CD14-positive monocyte (primary cell): Measurements from ENCODE around the gene FCGBP. TPM values are rescaled to one million over a fixed set of nuclear protein-coding genes. Genes with fewer than 3 reads are reported as not detected.

ENCODE experiments used
- DNase-seq, 3 donors: peaks; one replicate each; pipeline ENCODE4 v3.0.0-alpha.2; 2011 to 2022
- H2AFZ ChIP-seq: 2 replicates; pipeline ENCODE4 v1.6.0; 2012; ENCODE audit warnings: mild to moderate bottlenecking, low read depth, low read length, inconsistent platforms; ENCODE audit not compliant: insufficient read depth, poor library complexity, severe bottlenecking
- H3K27ac ChIP-seq, 2 donors: 1 replicate in 1 of 2; 2 replicates in 1 of 2; pipeline ENCODE4 v1.5.1; 2012 to 2013; ENCODE audit warnings: low read length in 2 of 2, control low read depth in 1 of 2, inconsistent platforms in 1 of 2, low read depth in 1 of 2, mild to moderate bottlenecking in 1 of 2
- H3K27me3 ChIP-seq, 2 donors: one replicate each; pipeline versions ENCODE4 v1.6.0 to v1.6.1; 2011 to 2013; ENCODE audit warnings: low read length in 2 of 2; ENCODE audit not compliant: control insufficient read depth in 2 of 2, insufficient read depth in 2 of 2
- H3K36me3 ChIP-seq, 2 donors: replicated peaks in 1 of 2; 1 replicate in 1 of 2; 2 replicates in 1 of 2; pipeline versions ENCODE4 v1.5.1 to v1.6.1; 2012 to 2013; ENCODE audit warnings: low read length in 2 of 2, control low read depth in 1 of 2, inconsistent platforms in 1 of 2, mild to moderate bottlenecking in 1 of 2; ENCODE audit not compliant: insufficient read depth in 2 of 2, control insufficient read depth in 1 of 2
- H3K4me1 ChIP-seq, 2 donors: 1 replicate in 1 of 2; 2 replicates in 1 of 2; pipeline versions ENCODE4 v1.5.1 to v1.6.1; 2012 to 2013; ENCODE audit warnings: low read length in 2 of 2, control low read depth in 1 of 2, inconsistent platforms in 1 of 2, mild to moderate bottlenecking in 1 of 2, moderate library complexity in 1 of 2; ENCODE audit not compliant: insufficient read depth in 2 of 2, control insufficient read depth in 1 of 2
- H3K4me2 ChIP-seq: replicated peaks from 2 replicates; pipeline ENCODE3; 2012; ENCODE audit warnings: low read length, moderate library complexity, mild to moderate bottlenecking; ENCODE audit not compliant: poor library complexity, severe bottlenecking; ENCODE audit errors: extremely low read depth
- H3K4me3 ChIP-seq, 3 experiments: fragments of 200-600 bp in 1 of 3; sonication (generic) in 1 of 3; replicated peaks in 1 of 3; 1 replicate in 2 of 3; 2 replicates in 1 of 3; pipeline ENCODE4 v1.5.1; 2011 to 2013; ENCODE audit warnings: low read length in 3 of 3, mild to moderate bottlenecking in 3 of 3, control low read depth in 2 of 3, low read depth in 2 of 3, inconsistent platforms in 1 of 3, moderate library complexity in 1 of 3
- H3K79me2 ChIP-seq: 2 replicates; pipeline ENCODE4 v1.6.0; 2012; ENCODE audit warnings: mild to moderate bottlenecking, control low read depth, inconsistent platforms, low read length, moderate library complexity; ENCODE audit not compliant: insufficient read depth
- H3K9ac ChIP-seq: 2 replicates; pipeline ENCODE4 v1.6.0; 2017; ENCODE audit warnings: low read length, mild to moderate bottlenecking; ENCODE audit not compliant: insufficient read depth, poor library complexity, severe bottlenecking
- H3K9me3 ChIP-seq, 2 donors: replicated peaks in 1 of 2; 1 replicate in 1 of 2; 2 replicates in 1 of 2; pipeline versions ENCODE4 v1.5.1 to v1.6.1; 2012 to 2013; ENCODE audit warnings: low read length in 2 of 2, control low read depth in 1 of 2; ENCODE audit not compliant: control insufficient read depth in 1 of 2, insufficient read depth in 1 of 2
- H4K20me1 ChIP-seq: 2 replicates; pipeline ENCODE4 v1.6.0; 2012; ENCODE audit warnings: mild to moderate bottlenecking, low read length, control low read depth, moderate library complexity; ENCODE audit not compliant: insufficient read depth
- H3K27ac Mint-ChIP-seq, 7 donors: one replicate each; pipeline ENCODE4 v1.8.0; 2020; ENCODE audit warnings: mild to moderate bottlenecking in 7 of 7, mixed read lengths in 7 of 7, moderate library complexity in 6 of 7, inconsistent platforms in 2 of 7
- H3K27me3 Mint-ChIP-seq, 3 donors: one replicate each; pipeline ENCODE4 v1.8.0; 2021 to 2022; ENCODE audit warnings: low read depth in 3 of 3, mild to moderate bottlenecking in 3 of 3, mixed read lengths in 3 of 3, moderate library complexity in 3 of 3, inconsistent platforms in 1 of 3
- H3K36me3 Mint-ChIP-seq, 2 donors: one replicate each; pipeline ENCODE4 v1.8.0; 2020; ENCODE audit warnings: mixed read lengths in 2 of 2, inconsistent platforms in 1 of 2, mild to moderate bottlenecking in 1 of 2
- H3K4me1 Mint-ChIP-seq: one replicate; pipeline ENCODE4 v1.8.0; 2020; ENCODE audit warnings: mild to moderate bottlenecking, mixed read lengths
- H3K4me3 Mint-ChIP-seq, 2 donors: one replicate each; pipeline ENCODE4 v1.8.0; 2020; ENCODE audit warnings: mild to moderate bottlenecking in 2 of 2, mixed read lengths in 2 of 2, moderate library complexity in 1 of 2
- H3K9me3 Mint-ChIP-seq, 7 donors: one replicate each; pipeline ENCODE4 v1.8.0; 2020 to 2022; ENCODE audit warnings: mixed read lengths in 7 of 7, mild to moderate bottlenecking in 6 of 7, moderate library complexity in 6 of 7, inconsistent platforms in 2 of 7
- WGBS: methylation state at CpG from one replicate; pipeline ENCODE4 v1.1.5; 2013; ENCODE audit warnings: missing lambda C conversion rate; ENCODE audit not compliant: insufficient coverage; 5-methylcytosine and 5-hydroxymethylcytosine counted together
- intact Hi-C, 2 donors: fragments of 100-400 bp; cut with micrococcal nuclease; formaldehyde crosslinking; loops; one replicate each; pipeline versions ENCODE4 v1.15.0 to v1.15.1; 2023
- polyA plus RNA-seq, 3 donors: library from polyadenylated mRNA; depleted of rRNA in 1 of 3; unstranded in 2 of 3; stranded (reverse) in 1 of 3; fragments of 300-500 nt in 2 of 3; fragments of >200 nt in 1 of 3; fragmentation: Illumina TruSeq in 2 of 3; gene quantifications; 1 replicate in 2 of 3; 2 replicates in 1 of 3; pipeline ENCODE4 v1.2.3, GENCODE V29; 2012 to 2021
- TF ChIP-seq, protein P1 (sequence below): fragments of 200-600 bp; IDR thresholded peaks from one replicate; pipeline ENCODE4 v1.8.0; 2022; ENCODE audit warnings: antibody characterized with exemption, mild to moderate bottlenecking

The FCGBP gene
- polyA plus RNA-seq, 3 donors = 0.07 to 0.29 TPM; not detected in 1

DNA sequence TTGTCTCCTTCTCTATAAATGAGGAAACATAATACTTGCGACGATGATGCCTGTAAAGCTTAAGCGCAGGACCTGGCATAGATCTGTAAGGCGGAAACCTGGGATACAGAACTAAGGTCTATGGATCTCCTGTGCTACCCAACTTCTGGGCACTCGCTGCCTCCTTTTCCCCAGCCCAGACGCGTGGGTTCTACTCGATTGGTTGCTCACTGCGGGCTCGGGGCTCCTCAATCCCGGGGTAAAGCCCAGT is 35.9 kb upstream of the FCGBP start:
- Mint-ChIP-seq H3K4me3 (peak overlapping the region; percentile 96 to 98), H3K9me3 (peaks cover 0 to 7% (median 2%) of the 10 kb centered on the region in 7 donors), H3K27ac (peak overlapping the region; percentile 86 to 99 (median 92)), H3K36me3 (peaks cover 31 to 32% of the 10 kb centered on the region in 2 donors), H3K4me1 (peaks cover 26% of the 10 kb centered on the region), H3K27me3 (peaks cover 44 to 52% (median 46%) of the 10 kb centered on the region in 3 donors)
- Histone ChIP-seq H3K27me3 (peaks cover 9 to 44% of the 10 kb centered on the region in 2 donors), H4K20me1 (no peaks in the 10 kb centered on the region), H2AFZ (peak overlapping the region; percentile 95), H3K4me3 (peak overlapping the region; percentile 33 to 90 (median 81)), H3K9me3 (no peaks in the 10 kb centered on the region), H3K36me3 (peaks cover 30 to 31% of the 10 kb centered on the region in 2 donors), H3K27ac (peak overlapping the region; percentile 26 to 93), H3K4me1 (peaks cover 19 to 21% of the 10 kb centered on the region in 2 donors), H3K79me2 (peaks cover 14% of the 10 kb centered on the region), H3K9ac (peak overlapping the region; percentile 77), H3K4me2 (peak overlapping the region; percentile 96)
- WGBS = 4% methylated on average over 9 of the region's 11 CpGs
- intact Hi-C loops = no loop called here
- TF ChIP-seq, protein P1, sequence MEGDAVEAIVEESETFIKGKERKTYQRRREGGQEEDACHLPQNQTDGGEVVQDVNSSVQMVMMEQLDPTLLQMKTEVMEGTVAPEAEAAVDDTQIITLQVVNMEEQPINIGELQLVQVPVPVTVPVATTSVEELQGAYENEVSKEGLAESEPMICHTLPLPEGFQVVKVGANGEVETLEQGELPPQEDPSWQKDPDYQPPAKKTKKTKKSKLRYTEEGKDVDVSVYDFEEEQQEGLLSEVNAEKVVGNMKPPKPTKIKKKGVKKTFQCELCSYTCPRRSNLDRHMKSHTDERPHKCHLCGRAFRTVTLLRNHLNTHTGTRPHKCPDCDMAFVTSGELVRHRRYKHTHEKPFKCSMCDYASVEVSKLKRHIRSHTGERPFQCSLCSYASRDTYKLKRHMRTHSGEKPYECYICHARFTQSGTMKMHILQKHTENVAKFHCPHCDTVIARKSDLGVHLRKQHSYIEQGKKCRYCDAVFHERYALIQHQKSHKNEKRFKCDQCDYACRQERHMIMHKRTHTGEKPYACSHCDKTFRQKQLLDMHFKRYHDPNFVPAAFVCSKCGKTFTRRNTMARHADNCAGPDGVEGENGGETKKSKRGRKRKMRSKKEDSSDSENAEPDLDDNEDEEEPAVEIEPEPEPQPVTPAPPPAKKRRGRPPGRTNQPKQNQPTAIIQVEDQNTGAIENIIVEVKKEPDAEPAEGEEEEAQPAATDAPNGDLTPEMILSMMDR = no peak
- peak in 1 of 3 donors; percentile 19 for DNase-seq

DNA sequence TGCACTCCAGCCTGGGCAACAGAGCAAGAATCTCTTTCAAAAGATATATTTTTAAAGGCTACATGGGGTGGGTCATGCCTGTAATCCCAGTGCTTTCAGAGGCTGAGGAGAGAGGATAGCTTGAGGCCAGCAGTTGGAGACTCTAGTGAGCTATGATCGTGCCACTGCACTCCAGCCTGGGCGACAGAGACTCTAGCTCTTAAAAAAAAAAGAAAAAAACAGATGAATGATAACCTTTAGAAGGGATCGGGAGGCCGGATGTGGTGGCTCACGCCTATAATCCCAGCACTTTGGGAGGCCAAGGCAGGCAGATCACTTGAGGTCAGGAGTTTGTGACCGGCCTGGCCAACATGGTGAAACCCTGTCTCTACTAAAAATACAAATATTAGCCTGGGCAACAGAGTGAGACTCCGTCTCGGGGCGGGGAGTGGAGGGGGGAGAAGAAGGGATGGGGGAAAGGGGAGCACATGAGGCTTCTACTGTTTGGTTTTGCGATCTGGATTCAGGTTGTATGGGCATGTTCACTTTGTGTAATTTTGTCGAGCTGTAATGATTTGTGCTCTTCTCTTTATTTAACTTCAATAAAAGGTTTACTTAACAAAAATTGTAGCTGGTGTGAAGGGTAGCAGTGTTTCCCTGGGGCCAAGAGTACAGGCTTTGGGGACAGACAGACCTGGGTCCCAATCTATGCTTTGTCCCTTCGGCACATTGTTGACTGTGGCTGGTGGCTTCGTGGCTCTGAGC is 35.4 kb upstream of the FCGBP start:
- Mint-ChIP-seq H3K27me3 (peaks cover 49 to 57% (median 51%) of the 10 kb centered on the region in 3 donors), H3K9me3 (peaks cover 0 to 7% (median 2%) of the 10 kb centered on the region in 7 donors), H3K4me1 (peaks cover 26% of the 10 kb centered on the region), H3K27ac (peak overlapping the region in 6 of 7 donors; percentile 0 to 99 (median 94)), H3K36me3 (peaks cover 27 to 28% of the 10 kb centered on the region in 2 donors), H3K4me3 (peak overlapping the region; percentile 96 to 98)
- Histone ChIP-seq H4K20me1 (no peaks in the 10 kb centered on the region), H3K9ac (peak overlapping the region; percentile 77), H3K4me3 (peak overlapping the region in 2 of 3 experiments; percentile 81 to 90), H3K79me2 (peaks cover 14% of the 10 kb centered on the region), H3K36me3 (peaks cover 25 to 28% of the 10 kb centered on the region in 2 donors), H3K9me3 (no peaks in the 10 kb centered on the region), H2AFZ (peak overlapping the region; percentile 95), H3K4me1 (peaks cover 19 to 21% of the 10 kb centered on the region in 2 donors), H3K27me3 (peaks cover 9 to 48% of the 10 kb centered on the region in 2 donors), H3K4me2 (peak overlapping the region; percentile 96), H3K27ac (peak overlapping the region; percentile 26 to 93)
- TF ChIP-seq, protein P1 = no peak
- DNase-seq = no peak
- WGBS = 100% methylated on average over 7 of the region's 13 CpGs
- intact Hi-C loops = loop anchor here in 1 of 2 donors (5.0 kb wide), 1 partner anchor 38 kb away; the partner anchor contains the start of gene FCGBP
